NCI-H2196 treated with DMSO at 0.1 percent for 48 hours (cell line): ENCODE measurements around the gene CDC45.
A peak's percentile ranks its signal among the peaks of the same experiment; 100 is the strongest.
"Not testable (repeated sequence)": the region's sequence is repeated elsewhere in the genome, so short reads cannot be mapped to it uniquely, and the experiment has no call there.

Experiments used
- DNase-seq: peaks from one replicate; lab custom pipeline; 2025; ENCODE audit not compliant: unreplicated experiment; lab: John Stamatoyannopoulos, UW

CDC45 gene

GRCh38 chr22:19479355-19480172 lies at the start of gene CDC45:
TSS of gene CDC45 (plus strand) at chr22:19479920. CDS start at chr22:19479969, 49 bp downstream.
- DNase-seq = peak; percentile 82

GRCh38 chr22:19429950-19430889 lies 49.5 kb upstream of the CDC45 start:
- DNase-seq = no peak

GRCh38 chr22:19430890-19431541 lies 48.7 kb upstream of the CDC45 start:
- no peak for DNase-seq

- no peak for DNase-seq
Observed at GRCh38 chr22:19431649-19432132, 48.0 kb upstream of the CDC45 start, which contains the start of gene HIRA. TSS of gene HIRA (minus strand) at chr22:19431733. CDS start at chr22:19431476, 257 bp downstream.

GRCh38 chr22:19432133-19432851 lies 47.4 kb upstream of the CDC45 start, which contains the start of gene MRPL40:
TSS of gene MRPL40 (plus strand) at chr22:19432545. CDS start at chr22:19432555, 10 bp downstream.
- peak; percentile 59 for DNase-seq

- DNase-seq = no peak
Observed at GRCh38 chr22:19434401-19434800, 45.3 kb upstream of the CDC45 start.

GRCh38 chr22:19434829-19435580 lies 44.7 kb upstream of the CDC45 start:
- no peak for DNase-seq

- DNase-seq = not testable (repeated sequence)
Observed at GRCh38 chr22:19436444-19437161, 43.1 kb upstream of the CDC45 start.

GRCh38 chr22:19438298-19438697 lies 41.4 kb upstream of the CDC45 start:
- DNase-seq = no peak

- no peak for DNase-seq
Observed at GRCh38 chr22:19440411-19441195, 39.1 kb upstream of the CDC45 start.

GRCh38 chr22:19442166-19442565 lies 37.6 kb upstream of the CDC45 start:
- DNase-seq = no peak

- no peak for DNase-seq
Observed at GRCh38 chr22:19443544-19444211, 36.0 kb upstream of the CDC45 start.

GRCh38 chr22:19445279-19445982 lies 34.3 kb upstream of the CDC45 start:
- not testable (repeated sequence) for DNase-seq

- no peak for DNase-seq
Observed at GRCh38 chr22:19446603-19447329, 33.0 kb upstream of the CDC45 start.

- DNase-seq = peak; percentile 78
Observed at GRCh38 chr22:19447330-19448075, 32.2 kb upstream of the CDC45 start, which contains the start of gene C22orf39. TSS of gene C22orf39 (minus strand) at chr22:19447711. CDS start at chr22:19447688, 23 bp downstream.
